GM23338 (cell line): Measurements from ENCODE around the gene CBX5. TPM values are rescaled to one million over a fixed set of nuclear protein-coding genes. Genes with fewer than 3 reads are reported as not detected.

Experiments
- ATAC-seq: fragments of 200-7000 bp; cut with Tn5 transposase; 3 replicates; pipeline ENCODE4 v1.9.1; 2020
- DNase-seq: peaks from one replicate; pipeline ENCODE4 v3.0.0-alpha.2; 2015; ENCODE audit warnings: low spot score
- H2AFZ ChIP-seq: fragments of 200-600 bp; sonication (generic); 2 replicates; pipeline ENCODE4 v1.8.0; 2016; ENCODE audit warnings: antibody characterized with exemption, mild to moderate bottlenecking, moderate library complexity
- H3F3A ChIP-seq: fragments of 200-600 bp; sonication (generic); replicated peaks from 2 replicates; pipeline ENCODE4 v1.8.0; 2017; ENCODE audit warnings: antibody characterized with exemption, mixed run types, low read depth
- H3K27ac ChIP-seq: fragments of 200-600 bp; sonication (generic); 2 replicates; pipeline ENCODE4 v1.6.1; 2016; ENCODE audit warnings: low read depth
- H3K27me3 ChIP-seq: fragments of 200-600 bp; sonication (generic); 2 replicates; pipeline ENCODE4 v1.8.0; 2016; ENCODE audit warnings: mild to moderate bottlenecking, mixed run types, moderate library complexity; ENCODE audit not compliant: insufficient read depth
- H3K36me3 ChIP-seq: fragments of 200-600 bp; sonication (generic); 2 replicates; pipeline ENCODE4 v1.8.0; 2016; ENCODE audit warnings: mild to moderate bottlenecking; ENCODE audit not compliant: insufficient read depth
- H3K4me1 ChIP-seq: fragments of 200-600 bp; sonication (generic); 2 replicates; pipeline ENCODE4 v1.8.0; 2016; ENCODE audit warnings: mild to moderate bottlenecking, moderate library complexity; ENCODE audit not compliant: insufficient read depth
- H3K4me2 ChIP-seq: fragments of 200-600 bp; sonication (generic); 2 replicates; pipeline ENCODE4 v1.7.1; 2017; ENCODE audit warnings: mixed run types
- H3K4me3 ChIP-seq: fragments of 200-600 bp; sonication (generic); 2 replicates; pipeline ENCODE4 v1.6.1; 2016; ENCODE audit warnings: mixed run types
- H3K79me2 ChIP-seq: fragments of 200-600 bp; sonication (generic); replicated peaks from 2 replicates; pipeline ENCODE4 v1.8.0; 2017; ENCODE audit warnings: mild to moderate bottlenecking; ENCODE audit not compliant: insufficient read depth
- H3K9me2 ChIP-seq: fragments of 200-600 bp; sonication (generic); 2 replicates; pipeline ENCODE4 v1.8.0; 2017; ENCODE audit not compliant: insufficient read depth
- H4K20me1 ChIP-seq: fragments of 200-600 bp; sonication (generic); replicated peaks from 2 replicates; pipeline ENCODE4 v1.8.0; 2017; ENCODE audit warnings: mild to moderate bottlenecking; ENCODE audit not compliant: insufficient read depth
- H3K27ac Mint-ChIP-seq: 2 replicates; pipeline ENCODE4 v1.8.0; 2020; ENCODE audit warnings: inconsistent platforms, mild to moderate bottlenecking, moderate library complexity, mixed read lengths
- H3K27me3 Mint-ChIP-seq: 3 replicates; pipeline ENCODE4 v1.8.0; 2022; ENCODE audit warnings: low read depth, mild to moderate bottlenecking, moderate library complexity, mixed read lengths, inconsistent platforms; ENCODE audit not compliant: insufficient read depth, poor library complexity
- H3K36me3 Mint-ChIP-seq: 3 replicates; pipeline ENCODE4 v1.8.0; 2021; ENCODE audit warnings: low read depth, mild to moderate bottlenecking, inconsistent platforms, moderate library complexity, mixed read lengths
- H3K4me1 Mint-ChIP-seq: 3 replicates; pipeline ENCODE4 v1.8.0; 2020; ENCODE audit warnings: mild to moderate bottlenecking, inconsistent platforms, mixed read lengths
- H3K4me3 Mint-ChIP-seq: 3 replicates; pipeline ENCODE4 v1.8.0; 2021; ENCODE audit warnings: moderate library complexity, mild to moderate bottlenecking, inconsistent platforms, mixed read lengths
- H3K9me3 Mint-ChIP-seq: 3 replicates; pipeline ENCODE4 v1.8.0; 2020; ENCODE audit warnings: moderate library complexity, mild to moderate bottlenecking, inconsistent platforms, mixed read lengths
- CREB1 ChIP-seq: fragments of 250-450 bp; sonication (Bioruptor Pico); IDR thresholded peaks from 2 replicates; pipeline ENCODE4 v1.5.0; 2020; ENCODE audit warnings: low read depth, mild to moderate bottlenecking, moderate library complexity
- EZH2phosphoT487 ChIP-seq: fragments of 200-600 bp; sonication (generic); IDR thresholded peaks from one replicate; pipeline ENCODE4 v1.8.1; 2018; ENCODE audit warnings: antibody characterized with exemption; ENCODE audit not compliant: unreplicated experiment
- JUNB ChIP-seq: IDR thresholded peaks from one replicate; pipeline ENCODE4 v1.6.1; 2016; ENCODE audit warnings: antibody characterized with exemption; ENCODE audit not compliant: unreplicated experiment
- POLR2AphosphoS5 ChIP-seq: IDR thresholded peaks from 2 replicates; pipeline ENCODE4 v1.6.1; 2016; ENCODE audit warnings: antibody characterized with exemption, low read depth
- ZNF114 ChIP-seq: fragments of 250-450 bp; sonication (Bioruptor Pico); IDR thresholded peaks from 2 replicates; pipeline ENCODE4 v1.5.0; 2020; ENCODE audit warnings: mild to moderate bottlenecking, moderate library complexity
- ZNF331 ChIP-seq: fragments of 250-450 bp; sonication (Bioruptor Pico); IDR thresholded peaks from 2 replicates; pipeline ENCODE4 v1.5.0; 2020; ENCODE audit warnings: low read depth, mild to moderate bottlenecking, moderate library complexity
- polyA plus RNA-seq: library from polyadenylated mRNA; unstranded; fragments of >200 nt; fragmentation: Nextera tagmentation; extraction: Ambion mirVana; gene quantifications from 2 replicates; pipeline ENCODE4 v1.2.1, GENCODE V29; 2016
- total RNA-seq: library from RNA; depleted of rRNA; stranded (reverse); fragments of >200 nt; shearing (Covaris generic); gene quantifications from 2 replicates; pipeline ENCODE4 v1.2.3, GENCODE V29; 2014
- TF ChIP-seq, protein P1 (sequence below): IDR thresholded peaks from one replicate; pipeline ENCODE4 v1.6.1; 2018; ENCODE audit warnings: antibody characterized with exemption; ENCODE audit not compliant: unreplicated experiment
- TF ChIP-seq, protein P2 (sequence below): fragments of 250-450 bp; sonication (Bioruptor Pico); IDR thresholded peaks from 2 replicates; pipeline ENCODE4 v1.5.0; 2020; ENCODE audit warnings: mild to moderate bottlenecking, moderate library complexity
- TF ChIP-seq, protein P3 (sequence below): IDR thresholded peaks from 2 replicates; pipeline ENCODE4 v1.6.1; 2016; ENCODE audit warnings: antibody characterized with exemption

The CBX5 gene
- total and polyA plus RNA-seq, 2 experiments from 2014 or later: 152 to 212 TPM

DNA sequence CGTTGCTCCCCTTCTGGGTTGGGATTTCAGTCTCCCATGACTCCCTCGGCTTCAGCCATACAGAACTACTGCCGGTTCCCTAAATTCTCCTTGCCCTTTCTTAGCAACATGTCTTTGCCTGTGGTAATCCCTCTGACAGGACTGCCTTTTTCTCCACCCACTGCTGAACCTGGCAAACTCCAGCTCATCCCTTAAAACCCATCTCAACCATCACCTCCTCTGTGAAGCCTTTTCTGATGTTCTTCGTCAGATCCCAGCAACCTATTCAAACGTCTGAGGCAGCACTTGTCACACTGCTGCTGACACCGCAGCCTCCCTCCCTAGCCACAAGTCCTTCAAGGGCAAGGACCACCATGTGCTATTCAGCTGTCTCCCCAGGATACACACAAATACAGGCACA lies 80.9 kb downstream of the CBX5 start:
- Histone ChIP-seq H3K4me3 (no peak overlapping the region), H3K4me1 (peaks cover 20% of the 10 kb centered on the region), H3K79me2 (no peaks in the 10 kb centered on the region), H2AFZ (no peak overlapping the region), H3K4me2 (no peak overlapping the region), H3K9me2 (no peaks in the 10 kb centered on the region), H4K20me1 (no peaks in the 10 kb centered on the region), H3K27ac (no peak overlapping the region), H3K36me3 (no peaks in the 10 kb centered on the region), H3F3A (peaks cover 8% of the 10 kb centered on the region), H3K27me3 (peaks cover 92% of the 10 kb centered on the region)
- Mint-ChIP-seq H3K27ac (no peak overlapping the region), H3K27me3 (peaks cover 62% of the 10 kb centered on the region), H3K4me1 (peaks cover 21% of the 10 kb centered on the region), H3K4me3 (no peak overlapping the region), H3K36me3 (no peaks in the 10 kb centered on the region), H3K9me3 (no peaks in the 10 kb centered on the region; the same call in 2 of the 3 replicates)
- ATAC-seq (no peak), DNase-seq (no peak)
- TF ChIP-seq EZH2phosphoT487 (no peak), POLR2AphosphoS5 (no peak), ZNF331 (CRISPR knock-in tag) (no peak), CREB1 (CRISPR knock-in tag) (no peak), ZNF114 (no peak), JUNB (no peak)
- TF ChIP-seq, protein P1, sequence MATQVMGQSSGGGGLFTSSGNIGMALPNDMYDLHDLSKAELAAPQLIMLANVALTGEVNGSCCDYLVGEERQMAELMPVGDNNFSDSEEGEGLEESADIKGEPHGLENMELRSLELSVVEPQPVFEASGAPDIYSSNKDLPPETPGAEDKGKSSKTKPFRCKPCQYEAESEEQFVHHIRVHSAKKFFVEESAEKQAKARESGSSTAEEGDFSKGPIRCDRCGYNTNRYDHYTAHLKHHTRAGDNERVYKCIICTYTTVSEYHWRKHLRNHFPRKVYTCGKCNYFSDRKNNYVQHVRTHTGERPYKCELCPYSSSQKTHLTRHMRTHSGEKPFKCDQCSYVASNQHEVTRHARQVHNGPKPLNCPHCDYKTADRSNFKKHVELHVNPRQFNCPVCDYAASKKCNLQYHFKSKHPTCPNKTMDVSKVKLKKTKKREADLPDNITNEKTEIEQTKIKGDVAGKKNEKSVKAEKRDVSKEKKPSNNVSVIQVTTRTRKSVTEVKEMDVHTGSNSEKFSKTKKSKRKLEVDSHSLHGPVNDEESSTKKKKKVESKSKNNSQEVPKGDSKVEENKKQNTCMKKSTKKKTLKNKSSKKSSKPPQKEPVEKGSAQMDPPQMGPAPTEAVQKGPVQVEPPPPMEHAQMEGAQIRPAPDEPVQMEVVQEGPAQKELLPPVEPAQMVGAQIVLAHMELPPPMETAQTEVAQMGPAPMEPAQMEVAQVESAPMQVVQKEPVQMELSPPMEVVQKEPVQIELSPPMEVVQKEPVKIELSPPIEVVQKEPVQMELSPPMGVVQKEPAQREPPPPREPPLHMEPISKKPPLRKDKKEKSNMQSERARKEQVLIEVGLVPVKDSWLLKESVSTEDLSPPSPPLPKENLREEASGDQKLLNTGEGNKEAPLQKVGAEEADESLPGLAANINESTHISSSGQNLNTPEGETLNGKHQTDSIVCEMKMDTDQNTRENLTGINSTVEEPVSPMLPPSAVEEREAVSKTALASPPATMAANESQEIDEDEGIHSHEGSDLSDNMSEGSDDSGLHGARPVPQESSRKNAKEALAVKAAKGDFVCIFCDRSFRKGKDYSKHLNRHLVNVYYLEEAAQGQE: no peak
- TF ChIP-seq, protein P2, sequence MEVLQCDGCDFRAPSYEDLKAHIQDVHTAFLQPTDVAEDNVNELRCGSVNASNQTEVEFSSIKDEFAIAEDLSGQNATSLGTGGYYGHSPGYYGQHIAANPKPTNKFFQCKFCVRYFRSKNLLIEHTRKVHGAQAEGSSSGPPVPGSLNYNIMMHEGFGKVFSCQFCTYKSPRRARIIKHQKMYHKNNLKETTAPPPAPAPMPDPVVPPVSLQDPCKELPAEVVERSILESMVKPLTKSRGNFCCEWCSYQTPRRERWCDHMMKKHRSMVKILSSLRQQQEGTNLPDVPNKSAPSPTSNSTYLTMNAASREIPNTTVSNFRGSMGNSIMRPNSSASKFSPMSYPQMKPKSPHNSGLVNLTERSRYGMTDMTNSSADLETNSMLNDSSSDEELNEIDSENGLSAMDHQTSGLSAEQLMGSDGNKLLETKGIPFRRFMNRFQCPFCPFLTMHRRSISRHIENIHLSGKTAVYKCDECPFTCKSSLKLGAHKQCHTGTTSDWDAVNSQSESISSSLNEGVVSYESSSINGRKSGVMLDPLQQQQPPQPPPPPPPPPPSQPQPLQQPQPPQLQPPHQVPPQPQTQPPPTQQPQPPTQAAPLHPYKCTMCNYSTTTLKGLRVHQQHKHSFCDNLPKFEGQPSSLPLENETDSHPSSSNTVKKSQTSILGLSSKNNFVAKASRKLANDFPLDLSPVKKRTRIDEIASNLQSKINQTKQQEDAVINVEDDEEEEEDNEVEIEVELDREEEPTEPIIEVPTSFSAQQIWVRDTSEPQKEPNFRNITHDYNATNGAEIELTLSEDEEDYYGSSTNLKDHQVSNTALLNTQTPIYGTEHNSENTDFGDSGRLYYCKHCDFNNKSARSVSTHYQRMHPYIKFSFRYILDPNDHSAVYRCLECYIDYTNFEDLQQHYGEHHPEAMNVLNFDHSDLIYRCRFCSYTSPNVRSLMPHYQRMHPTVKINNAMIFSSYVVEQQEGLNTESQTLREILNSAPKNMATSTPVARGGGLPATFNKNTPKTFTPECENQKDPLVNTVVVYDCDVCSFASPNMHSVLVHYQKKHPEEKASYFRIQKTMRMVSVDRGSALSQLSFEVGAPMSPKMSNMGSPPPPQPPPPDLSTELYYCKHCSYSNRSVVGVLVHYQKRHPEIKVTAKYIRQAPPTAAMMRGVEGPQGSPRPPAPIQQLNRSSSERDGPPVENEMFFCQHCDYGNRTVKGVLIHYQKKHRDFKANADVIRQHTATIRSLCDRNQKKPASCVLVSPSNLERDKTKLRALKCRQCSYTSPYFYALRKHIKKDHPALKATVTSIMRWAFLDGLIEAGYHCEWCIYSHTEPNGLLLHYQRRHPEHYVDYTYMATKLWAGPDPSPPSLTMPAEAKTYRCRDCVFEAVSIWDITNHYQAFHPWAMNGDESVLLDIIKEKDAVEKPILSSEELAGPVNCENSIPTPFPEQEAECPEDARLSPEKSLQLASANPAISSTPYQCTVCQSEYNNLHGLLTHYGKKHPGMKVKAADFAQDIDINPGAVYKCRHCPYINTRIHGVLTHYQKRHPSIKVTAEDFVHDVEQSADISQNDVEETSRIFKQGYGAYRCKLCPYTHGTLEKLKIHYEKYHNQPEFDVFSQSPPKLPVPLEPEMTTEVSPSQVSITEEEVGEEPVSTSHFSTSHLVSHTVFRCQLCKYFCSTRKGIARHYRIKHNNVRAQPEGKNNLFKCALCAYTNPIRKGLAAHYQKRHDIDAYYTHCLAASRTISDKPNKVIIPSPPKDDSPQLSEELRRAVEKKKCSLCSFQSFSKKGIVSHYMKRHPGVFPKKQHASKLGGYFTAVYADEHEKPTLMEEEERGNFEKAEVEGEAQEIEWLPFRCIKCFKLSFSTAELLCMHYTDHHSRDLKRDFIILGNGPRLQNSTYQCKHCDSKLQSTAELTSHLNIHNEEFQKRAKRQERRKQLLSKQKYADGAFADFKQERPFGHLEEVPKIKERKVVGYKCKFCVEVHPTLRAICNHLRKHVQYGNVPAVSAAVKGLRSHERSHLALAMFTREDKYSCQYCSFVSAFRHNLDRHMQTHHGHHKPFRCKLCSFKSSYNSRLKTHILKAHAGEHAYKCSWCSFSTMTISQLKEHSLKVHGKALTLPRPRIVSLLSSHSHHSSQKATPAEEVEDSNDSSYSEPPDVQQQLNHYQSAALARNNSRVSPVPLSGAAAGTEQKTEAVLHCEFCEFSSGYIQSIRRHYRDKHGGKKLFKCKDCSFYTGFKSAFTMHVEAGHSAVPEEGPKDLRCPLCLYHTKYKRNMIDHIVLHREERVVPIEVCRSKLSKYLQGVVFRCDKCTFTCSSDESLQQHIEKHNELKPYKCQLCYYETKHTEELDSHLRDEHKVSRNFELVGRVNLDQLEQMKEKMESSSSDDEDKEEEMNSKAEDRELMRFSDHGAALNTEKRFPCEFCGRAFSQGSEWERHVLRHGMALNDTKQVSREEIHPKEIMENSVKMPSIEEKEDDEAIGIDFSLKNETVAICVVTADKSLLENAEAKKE (CRISPR knock-in tag): no peak
- TF ChIP-seq, protein P3, sequence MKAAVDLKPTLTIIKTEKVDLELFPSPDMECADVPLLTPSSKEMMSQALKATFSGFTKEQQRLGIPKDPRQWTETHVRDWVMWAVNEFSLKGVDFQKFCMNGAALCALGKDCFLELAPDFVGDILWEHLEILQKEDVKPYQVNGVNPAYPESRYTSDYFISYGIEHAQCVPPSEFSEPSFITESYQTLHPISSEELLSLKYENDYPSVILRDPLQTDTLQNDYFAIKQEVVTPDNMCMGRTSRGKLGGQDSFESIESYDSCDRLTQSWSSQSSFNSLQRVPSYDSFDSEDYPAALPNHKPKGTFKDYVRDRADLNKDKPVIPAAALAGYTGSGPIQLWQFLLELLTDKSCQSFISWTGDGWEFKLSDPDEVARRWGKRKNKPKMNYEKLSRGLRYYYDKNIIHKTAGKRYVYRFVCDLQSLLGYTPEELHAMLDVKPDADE: no peak
